Neural cell (in vitro differentiated cells): ENCODE results near the gene DNAJC27.

Experiments
- EP300 ChIP-seq: fragments of 450-650 bp; conservative IDR thresholded peaks from 2 replicates; pipeline ENCODE4 v1.6.1; 2014; ENCODE audit warnings: antibody characterized with exemption, mild to moderate bottlenecking, moderate library complexity; ENCODE audit not compliant: poor library complexity, severe bottlenecking
- EZH2 ChIP-seq: fragments of 200-600, 300-800 bp; shearing (Covaris generic), sonication (generic); IDR thresholded peaks from 2 replicates; pipeline ENCODE4 v1.6.1; 2014; ENCODE audit warnings: antibody characterized with exemption, low read length, borderline replicate concordance, mild to moderate bottlenecking; ENCODE audit not compliant: insufficient read depth, poor library complexity, severe bottlenecking

DNA sequence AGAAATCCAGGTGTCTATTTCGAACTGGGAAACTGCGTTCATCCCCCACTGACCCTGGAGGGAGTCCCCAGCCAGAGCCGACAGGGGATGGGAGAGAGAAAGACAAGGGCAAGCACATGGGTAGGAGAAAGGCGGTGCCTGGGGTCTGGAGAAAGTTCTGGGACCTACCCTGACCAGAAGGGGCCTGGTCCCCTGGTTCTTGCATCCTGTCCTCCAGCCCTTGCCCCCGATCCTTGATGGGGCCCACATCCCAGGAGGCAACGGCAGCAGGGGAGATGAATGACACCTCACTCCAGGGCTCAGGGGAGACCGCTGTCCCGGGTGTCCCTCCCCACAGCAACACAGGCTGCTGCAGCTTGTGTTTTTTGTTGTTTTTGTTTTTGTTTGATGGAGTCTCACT, 56.6 kb downstream of the DNAJC27 start:
- TF ChIP-seq EP300 = no peak
- no peak for TF ChIP-seq EZH2
